ENCODE results near the gene RNF112.

The RNF112 gene

DNA sequence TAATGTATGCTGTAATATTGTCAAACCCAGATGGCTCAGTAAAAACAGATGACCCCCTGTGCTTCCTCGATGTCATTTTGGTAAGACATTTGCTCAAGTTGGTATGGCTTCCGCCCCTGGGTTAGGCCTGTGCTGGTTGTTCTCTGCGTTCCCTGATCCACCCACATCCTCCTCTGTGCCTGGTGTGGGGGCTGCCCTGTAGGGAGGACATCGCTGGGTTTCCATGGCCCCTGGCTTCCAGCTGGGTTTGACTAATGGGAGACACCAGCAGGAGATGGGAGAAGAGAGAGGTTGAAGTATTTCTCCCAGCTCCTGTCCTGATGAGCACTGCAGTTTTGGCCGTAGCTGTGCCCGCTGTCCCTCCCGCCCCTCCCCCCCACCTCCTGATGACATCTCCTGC lies 19.6 kb upstream of the RNF112 start:
- no peaks in the 10 kb centered on the region for H3K36me3 ChIP-seq (ENCODE audit: insufficient read depth, low read length)
- H3K27me3 ChIP-seq (ENCODE audit: insufficient read depth, low read length) = no peaks in the 10 kb centered on the region
- H3K4me1 ChIP-seq (ENCODE audit: control insufficient read depth, insufficient read depth, low read length, unreplicated experiment) = peaks cover 22% of the 10 kb centered on the region

DNA sequence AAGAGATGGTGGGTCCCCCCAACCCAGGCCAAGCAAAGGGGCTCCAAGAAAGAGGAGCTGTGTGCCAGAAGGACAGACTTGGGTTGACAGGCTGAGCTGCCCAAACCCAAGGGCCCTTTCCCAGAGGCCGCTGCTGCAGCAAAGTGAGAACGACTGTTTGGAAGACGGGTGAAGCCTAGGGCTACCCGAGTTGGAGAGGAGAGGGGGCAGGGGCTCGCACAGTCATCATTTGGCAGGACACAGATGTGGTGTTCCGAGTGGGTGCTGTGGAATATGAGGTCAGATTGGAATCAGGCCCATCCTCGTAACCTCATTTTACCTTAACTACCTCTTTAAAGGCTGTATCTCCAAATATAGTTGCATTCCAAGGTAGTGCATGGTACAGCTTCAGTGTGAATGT lies 18.7 kb upstream of the RNF112 start:
- no peak overlapping the region for H3K4me3 ChIP-seq (ENCODE audit: low read depth, low read length)
- no peaks in the 10 kb centered on the region for H3K36me3 ChIP-seq (ENCODE audit: insufficient read depth, low read length)

More for the DNA sequence above, 19.6 kb upstream of the RNF112 start:
- H2AFZ ChIP-seq (ENCODE audit: low read length, unreplicated experiment) = no peak overlapping the region
- no peaks in the 10 kb centered on the region for H3K79me2 ChIP-seq (ENCODE audit: control insufficient read depth, insufficient read depth, low read length, unreplicated experiment)
- no peak overlapping the region for H3K4me3 ChIP-seq (ENCODE audit: low read depth, low read length)
- H3K27ac ChIP-seq (ENCODE audit: low read depth, low read length) = no peak overlapping the region

DNA sequence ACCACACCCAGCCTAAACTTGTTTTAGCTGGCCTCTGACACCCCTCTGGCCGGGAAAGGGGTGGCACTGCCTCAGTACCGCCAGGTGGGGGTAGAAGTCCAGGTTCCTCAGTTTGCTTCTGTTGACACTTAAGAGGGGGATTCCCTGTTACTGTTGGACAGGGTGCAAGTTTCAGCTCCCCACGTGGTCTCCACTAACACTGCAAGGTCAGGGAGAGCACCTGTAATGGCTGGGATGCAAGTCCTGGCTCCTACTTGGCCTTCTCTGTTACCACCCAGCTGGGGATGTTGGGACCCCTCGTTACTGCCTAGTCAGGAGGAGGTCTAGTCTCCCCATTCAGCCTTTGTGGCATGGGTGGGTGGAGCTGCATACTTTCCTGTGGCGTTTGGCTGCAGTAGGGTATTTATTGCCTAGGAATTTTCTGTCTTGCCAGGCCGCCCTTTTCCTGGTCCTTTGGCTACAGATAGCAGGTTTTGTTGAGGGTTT lies 13.4 kb upstream of the RNF112 start:
- peak overlapping the region; percentile 17 for H2AFZ ChIP-seq (ENCODE audit: low read length, unreplicated experiment)
- peaks cover 14% of the 10 kb centered on the region for H3K4me1 ChIP-seq (ENCODE audit: control insufficient read depth, insufficient read depth, low read length, unreplicated experiment)
- H3K79me2 ChIP-seq (ENCODE audit: control insufficient read depth, insufficient read depth, low read length, unreplicated experiment) = no peaks in the 10 kb centered on the region
- no peaks in the 10 kb centered on the region for H3K36me3 ChIP-seq (ENCODE audit: insufficient read depth, low read length)
- no peaks in the 10 kb centered on the region for H3K27me3 ChIP-seq (ENCODE audit: insufficient read depth, low read length)
- H3K27ac ChIP-seq (ENCODE audit: low read depth, low read length) = peak overlapping the region; percentile 52
- no peak overlapping the region for H3K4me3 ChIP-seq (ENCODE audit: low read depth, low read length)

More for the DNA sequence above, 18.7 kb upstream of the RNF112 start:
- Histone ChIP-seq H3K27ac (ENCODE audit: low read depth, low read length) (no peak overlapping the region), H2AFZ (ENCODE audit: low read length, unreplicated experiment) (no peak overlapping the region), H3K4me1 (ENCODE audit: control insufficient read depth, insufficient read depth, low read length, unreplicated experiment) (peaks cover 17% of the 10 kb centered on the region), H3K79me2 (ENCODE audit: control insufficient read depth, insufficient read depth, low read length, unreplicated experiment) (no peaks in the 10 kb centered on the region), H3K27me3 (ENCODE audit: insufficient read depth, low read length) (no peaks in the 10 kb centered on the region)

GRCh38 chr17:19398301-19399181 lies 12.5 kb upstream of the RNF112 start:
- H2AFZ ChIP-seq (ENCODE audit: low read length, unreplicated experiment) = peak overlapping the region; percentile 17
- H3K27ac ChIP-seq (ENCODE audit: low read depth, low read length) = peak overlapping the region; percentile 52
- peaks cover 14% of the 10 kb centered on the region for H3K4me1 ChIP-seq (ENCODE audit: control insufficient read depth, insufficient read depth, low read length, unreplicated experiment)
- no peaks in the 10 kb centered on the region for H3K36me3 ChIP-seq (ENCODE audit: insufficient read depth, low read length)
- no peaks in the 10 kb centered on the region for H3K79me2 ChIP-seq (ENCODE audit: control insufficient read depth, insufficient read depth, low read length, unreplicated experiment)
- no peaks in the 10 kb centered on the region for H3K27me3 ChIP-seq (ENCODE audit: insufficient read depth, low read length)
- 0 out of 2 replicates have a peak overlapping the region, but pooled peaks have one; percentile 28 for H3K4me3 ChIP-seq (ENCODE audit: low read depth, low read length)

- Histone ChIP-seq H2AFZ (ENCODE audit: low read length, unreplicated experiment) (no peak overlapping the region), H3K27me3 (ENCODE audit: insufficient read depth, low read length) (no peaks in the 10 kb centered on the region), H3K27ac (ENCODE audit: low read depth, low read length) (no peak overlapping the region), H3K36me3 (ENCODE audit: insufficient read depth, low read length) (no peaks in the 10 kb centered on the region), H3K4me1 (ENCODE audit: control insufficient read depth, insufficient read depth, low read length, unreplicated experiment) (peaks cover 14% of the 10 kb centered on the region), H3K79me2 (ENCODE audit: control insufficient read depth, insufficient read depth, low read length, unreplicated experiment) (no peaks in the 10 kb centered on the region), H3K4me3 (ENCODE audit: low read depth, low read length) (no peak overlapping the region)
Measured at GRCh38 chr17:19399750-19400450, 11.1 kb upstream of the RNF112 start.

DNA sequence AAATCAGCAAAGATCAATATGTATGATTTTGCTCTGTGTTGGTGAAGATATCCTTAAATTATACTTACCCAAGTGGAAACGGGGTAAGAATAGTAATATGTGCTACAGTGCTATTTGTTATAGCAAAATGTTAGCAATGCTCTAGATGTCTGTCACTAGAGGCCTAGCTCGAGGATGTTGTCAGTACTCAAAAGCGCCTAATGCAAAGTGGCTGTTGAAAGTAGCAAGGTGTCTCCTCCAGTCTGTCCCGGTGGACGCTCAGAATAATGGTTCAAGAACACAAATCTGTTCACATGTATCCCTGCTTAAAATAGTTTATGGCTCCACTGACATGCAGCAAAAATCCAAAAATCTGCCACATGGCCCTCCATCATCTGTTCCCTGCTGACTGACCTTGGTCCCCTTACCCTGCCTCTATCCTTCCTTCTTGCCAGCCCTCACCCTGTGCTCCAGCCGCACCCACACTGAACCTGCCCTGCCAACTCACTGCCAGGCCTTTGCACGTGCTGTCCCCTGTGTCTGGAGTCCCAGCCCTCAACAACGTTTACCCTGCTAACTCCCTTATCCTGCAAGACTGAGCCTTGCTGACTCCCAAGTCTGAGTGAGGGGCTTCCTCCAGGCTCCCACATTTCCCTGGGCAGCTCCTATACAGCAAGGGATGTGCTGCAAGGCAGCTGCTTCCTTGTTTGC lies 9.6 kb upstream of the RNF112 start:
- H3K36me3 ChIP-seq (ENCODE audit: insufficient read depth, low read length) = no peaks in the 10 kb centered on the region
- H2AFZ ChIP-seq (ENCODE audit: low read length, unreplicated experiment) = no peak overlapping the region
- peaks cover 14% of the 10 kb centered on the region for H3K4me1 ChIP-seq (ENCODE audit: control insufficient read depth, insufficient read depth, low read length, unreplicated experiment)
- H3K27me3 ChIP-seq (ENCODE audit: insufficient read depth, low read length) = no peaks in the 10 kb centered on the region
- H3K4me3 ChIP-seq (ENCODE audit: low read depth, low read length) = no peak overlapping the region
- H3K27ac ChIP-seq (ENCODE audit: low read depth, low read length) = no peak overlapping the region
- no peaks in the 10 kb centered on the region for H3K79me2 ChIP-seq (ENCODE audit: control insufficient read depth, insufficient read depth, low read length, unreplicated experiment)

DNA sequence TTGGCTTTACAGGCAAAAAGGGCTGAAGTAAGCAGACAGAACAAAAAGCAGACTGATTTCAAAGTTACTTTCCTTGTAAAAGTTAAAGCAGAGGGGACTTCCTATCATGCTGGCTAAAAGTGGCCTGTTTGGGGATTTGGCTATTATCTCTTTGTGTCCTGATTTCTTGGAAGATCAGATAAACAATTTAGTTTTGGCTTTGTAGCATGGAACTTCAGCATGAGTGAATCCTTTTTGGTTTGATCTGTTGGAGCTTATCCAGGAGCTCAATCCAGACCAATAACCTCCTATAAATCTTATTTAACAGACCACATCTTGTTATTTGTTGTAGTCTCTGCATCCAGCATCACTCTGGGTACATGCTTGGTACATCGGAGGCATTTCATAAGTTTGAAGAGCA lies 8.9 kb upstream of the RNF112 start:
- no peaks in the 10 kb centered on the region for H3K79me2 ChIP-seq (ENCODE audit: control insufficient read depth, insufficient read depth, low read length, unreplicated experiment)
- H3K27ac ChIP-seq (ENCODE audit: low read depth, low read length) = no peak overlapping the region
- H3K4me3 ChIP-seq (ENCODE audit: low read depth, low read length) = no peak overlapping the region
- H3K36me3 ChIP-seq (ENCODE audit: insufficient read depth, low read length) = no peaks in the 10 kb centered on the region
- H3K4me1 ChIP-seq (ENCODE audit: control insufficient read depth, insufficient read depth, low read length, unreplicated experiment) = peaks cover 14% of the 10 kb centered on the region
- H3K27me3 ChIP-seq (ENCODE audit: insufficient read depth, low read length) = no peaks in the 10 kb centered on the region
- no peak overlapping the region for H2AFZ ChIP-seq (ENCODE audit: low read length, unreplicated experiment)

DNA sequence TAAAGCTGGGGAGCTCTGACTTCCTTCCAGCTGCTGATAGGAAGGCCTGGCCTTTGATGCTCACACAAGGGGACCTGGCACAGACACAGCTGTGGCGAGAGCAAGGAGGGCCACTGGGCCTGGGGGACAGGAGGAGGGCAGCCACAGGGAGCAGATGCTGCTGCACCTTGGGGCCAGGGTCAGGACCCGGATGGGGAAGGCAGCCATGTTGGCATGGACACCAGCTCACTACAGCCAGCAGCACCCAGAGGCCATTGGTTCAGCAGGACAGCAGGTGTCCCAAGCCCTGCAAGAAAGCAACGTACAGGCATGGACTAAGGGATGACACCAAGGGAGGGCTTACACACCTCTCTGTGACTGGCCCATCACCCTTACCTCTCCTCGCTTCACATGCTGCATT lies 8.0 kb upstream of the RNF112 start:
- H3K4me1 ChIP-seq (ENCODE audit: control insufficient read depth, insufficient read depth, low read length, unreplicated experiment) = peaks cover 9% of the 10 kb centered on the region

DNA sequence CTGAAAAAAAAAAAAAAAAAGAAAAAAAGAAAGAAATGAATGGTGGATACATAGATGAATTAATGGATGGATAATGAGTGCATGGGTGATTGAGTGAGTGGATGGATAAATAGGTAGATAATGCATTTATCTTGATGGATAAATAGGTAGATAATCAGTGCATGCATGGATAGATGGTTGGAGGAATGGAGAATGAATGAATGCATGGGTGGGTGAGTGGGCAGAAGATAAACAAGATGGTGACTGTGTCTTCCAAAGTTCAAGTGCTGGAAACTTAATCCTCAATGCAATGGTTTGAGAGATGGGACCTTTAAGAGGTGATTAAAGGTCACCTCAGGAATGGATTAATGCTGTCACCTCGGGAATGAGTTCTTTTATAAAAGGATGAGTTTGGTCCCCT lies 6.8 kb upstream of the RNF112 start:
- H3K79me2 ChIP-seq (ENCODE audit: control insufficient read depth, insufficient read depth, low read length, unreplicated experiment) = no peaks in the 10 kb centered on the region
- no peak overlapping the region for H3K27ac ChIP-seq (ENCODE audit: low read depth, low read length)

More for the DNA sequence above, 8.0 kb upstream of the RNF112 start:
- no peak overlapping the region for H3K4me3 ChIP-seq (ENCODE audit: low read depth, low read length)
- no peak overlapping the region for H2AFZ ChIP-seq (ENCODE audit: low read length, unreplicated experiment)
- no peaks in the 10 kb centered on the region for H3K36me3 ChIP-seq (ENCODE audit: insufficient read depth, low read length)
- H3K27me3 ChIP-seq (ENCODE audit: insufficient read depth, low read length) = no peaks in the 10 kb centered on the region
- H3K27ac ChIP-seq (ENCODE audit: low read depth, low read length) = no peak overlapping the region
- H3K79me2 ChIP-seq (ENCODE audit: control insufficient read depth, insufficient read depth, low read length, unreplicated experiment) = no peaks in the 10 kb centered on the region

GRCh38 chr17:19405114-19405513 lies 5.9 kb upstream of the RNF112 start:
- Histone ChIP-seq H3K27ac (ENCODE audit: low read depth, low read length) (no peak overlapping the region), H3K36me3 (ENCODE audit: insufficient read depth, low read length) (no peaks in the 10 kb centered on the region), H3K4me3 (ENCODE audit: low read depth, low read length) (no peak overlapping the region), H2AFZ (ENCODE audit: low read length, unreplicated experiment) (no peak overlapping the region), H3K27me3 (ENCODE audit: insufficient read depth, low read length) (no peaks in the 10 kb centered on the region), H3K4me1 (ENCODE audit: control insufficient read depth, insufficient read depth, low read length, unreplicated experiment) (peaks cover 11% of the 10 kb centered on the region), H3K79me2 (ENCODE audit: control insufficient read depth, insufficient read depth, low read length, unreplicated experiment) (no peaks in the 10 kb centered on the region)

More for the DNA sequence above, 6.8 kb upstream of the RNF112 start:
- Histone ChIP-seq H3K27me3 (ENCODE audit: insufficient read depth, low read length) (no peaks in the 10 kb centered on the region), H3K36me3 (ENCODE audit: insufficient read depth, low read length) (no peaks in the 10 kb centered on the region), H2AFZ (ENCODE audit: low read length, unreplicated experiment) (no peak overlapping the region), H3K4me1 (ENCODE audit: control insufficient read depth, insufficient read depth, low read length, unreplicated experiment) (peaks cover 2% of the 10 kb centered on the region), H3K4me3 (ENCODE audit: low read depth, low read length) (no peak overlapping the region)

Measured in ACC112 (cell line).